PFSK-1 (cell line): ENCODE results near the gene PPP2R5C.

Source experiments
- POLR2AphosphoS5 ChIP-seq: IDR thresholded peaks from 2 replicates; pipeline ENCODE4 v1.6.1; 2012; ENCODE audit warnings: low read depth, mild to moderate bottlenecking, control low read depth, low read length, moderate library complexity
- SIN3A ChIP-seq: IDR thresholded peaks from 2 replicates; pipeline ENCODE4 v1.6.1; 2012; ENCODE audit warnings: mild to moderate bottlenecking, low read length, moderate library complexity, borderline replicate concordance; ENCODE audit not compliant: insufficient read depth
- TAF1 ChIP-seq: IDR thresholded peaks from 2 replicates; pipeline ENCODE4 v1.6.1; 2012; ENCODE audit warnings: low read length, control low read depth, borderline replicate concordance; ENCODE audit not compliant: insufficient read depth
- TF ChIP-seq, protein P1 (sequence below), 2 experiments: IDR thresholded peaks; 2 replicates each; pipeline versions ENCODE4 v1.6.1 to v1.8.0; 2011 to 2012; ENCODE audit warnings: low read depth in 2 of 2, low read length in 2 of 2, control low read depth in 1 of 2, inconsistent platforms in 1 of 2, mild to moderate bottlenecking in 1 of 2, moderate library complexity in 1 of 2; ENCODE audit not compliant: insufficient read depth in 1 of 2

DNA sequence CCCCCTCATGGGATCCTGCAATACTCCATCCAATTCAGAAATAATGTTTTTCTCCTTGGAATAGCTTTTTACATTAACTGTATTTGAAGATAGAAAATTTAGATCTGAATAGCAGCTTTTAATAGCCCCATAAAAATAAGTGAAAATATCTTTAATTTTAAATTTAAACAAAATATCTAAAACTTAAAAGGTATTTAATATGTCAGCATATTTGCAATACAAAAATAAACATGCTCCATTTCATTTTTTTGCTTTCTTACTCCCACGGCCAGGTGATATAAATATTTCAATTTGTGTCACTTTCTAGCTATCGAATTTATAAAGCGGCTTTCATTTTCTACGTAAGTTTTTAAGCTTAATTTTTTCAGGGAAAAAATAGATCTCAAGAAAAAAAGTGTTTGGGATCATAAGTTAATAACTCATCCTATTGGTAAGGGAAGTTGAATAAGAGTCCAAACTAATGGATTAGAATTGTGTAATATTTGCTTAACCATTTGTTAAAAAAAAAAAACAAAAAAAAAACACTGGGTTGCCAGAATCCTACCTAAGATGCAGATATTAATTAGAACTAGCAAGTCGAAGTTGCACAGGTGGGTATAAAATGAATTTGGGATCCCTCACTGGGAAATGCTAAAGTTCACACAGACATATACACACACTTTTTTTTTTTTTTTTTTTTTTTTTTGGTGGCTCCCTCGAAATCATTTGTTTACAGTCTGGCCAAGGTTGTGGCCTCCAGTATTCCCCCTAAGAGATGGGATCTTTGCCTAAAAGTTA lies 47.6 kb downstream of the PPP2R5C start:
- TF ChIP-seq, protein P1, sequence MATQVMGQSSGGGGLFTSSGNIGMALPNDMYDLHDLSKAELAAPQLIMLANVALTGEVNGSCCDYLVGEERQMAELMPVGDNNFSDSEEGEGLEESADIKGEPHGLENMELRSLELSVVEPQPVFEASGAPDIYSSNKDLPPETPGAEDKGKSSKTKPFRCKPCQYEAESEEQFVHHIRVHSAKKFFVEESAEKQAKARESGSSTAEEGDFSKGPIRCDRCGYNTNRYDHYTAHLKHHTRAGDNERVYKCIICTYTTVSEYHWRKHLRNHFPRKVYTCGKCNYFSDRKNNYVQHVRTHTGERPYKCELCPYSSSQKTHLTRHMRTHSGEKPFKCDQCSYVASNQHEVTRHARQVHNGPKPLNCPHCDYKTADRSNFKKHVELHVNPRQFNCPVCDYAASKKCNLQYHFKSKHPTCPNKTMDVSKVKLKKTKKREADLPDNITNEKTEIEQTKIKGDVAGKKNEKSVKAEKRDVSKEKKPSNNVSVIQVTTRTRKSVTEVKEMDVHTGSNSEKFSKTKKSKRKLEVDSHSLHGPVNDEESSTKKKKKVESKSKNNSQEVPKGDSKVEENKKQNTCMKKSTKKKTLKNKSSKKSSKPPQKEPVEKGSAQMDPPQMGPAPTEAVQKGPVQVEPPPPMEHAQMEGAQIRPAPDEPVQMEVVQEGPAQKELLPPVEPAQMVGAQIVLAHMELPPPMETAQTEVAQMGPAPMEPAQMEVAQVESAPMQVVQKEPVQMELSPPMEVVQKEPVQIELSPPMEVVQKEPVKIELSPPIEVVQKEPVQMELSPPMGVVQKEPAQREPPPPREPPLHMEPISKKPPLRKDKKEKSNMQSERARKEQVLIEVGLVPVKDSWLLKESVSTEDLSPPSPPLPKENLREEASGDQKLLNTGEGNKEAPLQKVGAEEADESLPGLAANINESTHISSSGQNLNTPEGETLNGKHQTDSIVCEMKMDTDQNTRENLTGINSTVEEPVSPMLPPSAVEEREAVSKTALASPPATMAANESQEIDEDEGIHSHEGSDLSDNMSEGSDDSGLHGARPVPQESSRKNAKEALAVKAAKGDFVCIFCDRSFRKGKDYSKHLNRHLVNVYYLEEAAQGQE (IDR thresholded peaks at IDR 0.05; ENCODE audit: insufficient read depth in 1 of 2, low read depth in 2 of 2, low read length in 2 of 2) = no peak
- TF ChIP-seq TAF1 (no peak), POLR2AphosphoS5 (no peak), SIN3A (no peak)
